HG03066 (cell line): ENCODE results near the gene TMEM132D.

Experiments used
- ATAC-seq: cut with Tn5 transposase; IDR thresholded peaks from one replicate; pipeline ENCODE4 v1.9.1; 2021; ENCODE audit warnings: low read depth; ENCODE audit not compliant: unreplicated experiment

Gene TMEM132D

DNA sequence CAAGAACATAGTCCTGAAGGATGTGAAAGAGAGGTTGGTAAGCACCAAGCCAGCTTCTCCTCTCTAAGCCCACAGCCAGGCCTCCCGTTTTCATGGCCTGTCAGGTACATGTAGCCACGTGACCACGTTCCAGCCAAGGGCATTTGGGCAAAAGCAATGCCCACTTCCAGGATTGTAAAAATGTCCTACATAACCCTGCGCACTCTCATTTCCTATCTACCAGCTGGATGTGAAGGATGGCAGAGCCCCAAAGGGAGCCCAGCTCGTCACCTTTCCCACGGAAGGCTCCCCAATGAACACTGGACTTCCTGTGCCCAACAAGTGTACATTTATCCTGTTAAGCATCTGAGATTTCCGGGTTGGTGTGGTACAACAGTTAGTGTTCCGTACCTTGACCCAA lies 231.7 kb downstream of the TMEM132D start:
- ATAC-seq, result no peak

DNA sequence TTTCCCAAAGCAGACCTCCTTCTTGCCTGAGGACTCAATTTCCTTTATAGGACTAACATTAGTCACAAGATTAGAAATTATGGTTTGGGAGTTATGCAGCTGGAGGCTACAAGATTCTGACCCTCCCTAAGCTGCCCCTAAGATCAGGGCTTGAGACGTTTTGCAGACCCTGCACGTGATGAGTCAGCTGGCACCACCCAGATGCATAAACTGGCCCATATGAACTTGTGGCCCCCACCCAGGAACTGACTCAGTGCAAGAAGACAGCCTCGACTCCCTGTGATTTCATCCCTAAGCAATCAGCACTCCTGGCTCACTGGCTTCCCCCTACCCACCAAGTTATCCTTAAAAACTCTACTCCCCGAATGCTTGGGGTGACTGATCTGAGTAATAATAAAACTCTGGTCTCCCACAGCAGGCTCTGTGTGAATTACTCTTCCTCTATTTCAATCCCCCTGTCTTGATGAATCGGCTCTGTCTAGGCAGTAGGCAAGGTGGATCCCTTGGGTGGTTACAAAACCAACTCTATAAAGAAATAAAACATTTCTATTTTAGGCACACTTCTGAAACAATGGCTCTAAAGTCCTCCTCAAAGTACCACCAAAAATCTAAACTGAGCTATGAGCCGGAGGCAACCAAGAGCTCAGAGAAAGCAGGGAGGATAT lies 233.4 kb downstream of the TMEM132D start:
- ATAC-seq, result no peak

DNA sequence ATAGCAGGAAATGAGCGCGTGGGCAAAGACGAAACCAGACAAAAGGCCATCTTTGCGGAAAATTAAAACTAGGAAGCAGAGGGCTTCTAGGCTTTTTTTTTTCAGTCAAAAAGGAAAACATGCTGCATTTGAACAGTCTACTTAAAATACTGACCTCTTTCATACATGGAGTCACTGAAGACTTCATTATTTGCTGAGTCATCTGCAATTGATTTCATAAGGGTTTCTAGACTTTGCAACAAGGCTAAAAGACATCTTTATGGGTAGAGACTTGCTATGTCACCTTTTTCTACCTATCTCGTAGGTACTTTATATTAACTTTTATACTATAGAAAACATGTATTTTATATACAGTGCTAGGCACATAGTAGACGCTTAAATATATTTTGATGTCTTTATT lies 238.4 kb downstream of the TMEM132D start:
- no peak for ATAC-seq

DNA sequence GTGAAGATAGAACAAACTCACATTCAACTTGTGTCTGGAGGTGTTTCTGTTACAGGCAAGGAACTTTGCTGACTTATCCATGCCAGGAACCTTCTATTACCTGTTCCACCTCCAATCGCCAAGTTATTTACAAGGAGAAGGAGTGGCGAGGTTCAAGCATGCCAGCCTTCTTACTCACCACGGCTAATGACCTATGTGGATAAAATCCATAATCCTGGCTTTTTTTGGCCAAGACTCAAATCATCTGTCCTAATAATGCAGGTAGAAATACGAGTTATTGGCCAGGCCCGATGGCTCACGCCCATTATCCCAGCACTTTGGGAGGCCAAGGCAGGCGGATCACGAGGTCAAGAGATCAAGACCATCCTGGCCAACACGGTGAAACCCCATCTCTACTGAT lies 241.6 kb downstream of the TMEM132D start:
- no peak for ATAC-seq

DNA sequence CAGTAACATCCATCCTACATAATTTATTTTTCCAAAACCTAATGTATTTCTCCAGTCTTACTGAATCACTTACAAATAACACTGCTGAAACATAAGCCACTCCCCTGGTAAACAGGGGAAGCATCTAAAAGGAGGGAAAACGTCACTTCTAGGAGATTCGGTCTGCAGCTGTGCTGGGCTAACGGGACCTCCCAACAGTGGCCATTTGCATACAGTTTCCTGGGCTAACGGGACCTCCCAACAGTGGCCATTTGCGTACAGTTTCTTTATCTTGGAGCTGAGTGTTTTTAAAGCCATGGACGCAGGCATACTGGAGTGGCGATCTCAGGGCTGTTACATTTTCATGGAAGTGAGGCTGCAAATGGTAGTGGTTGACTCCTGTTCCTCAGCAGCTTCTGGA lies 242.9 kb downstream of the TMEM132D start:
- ATAC-seq, result no peak

DNA sequence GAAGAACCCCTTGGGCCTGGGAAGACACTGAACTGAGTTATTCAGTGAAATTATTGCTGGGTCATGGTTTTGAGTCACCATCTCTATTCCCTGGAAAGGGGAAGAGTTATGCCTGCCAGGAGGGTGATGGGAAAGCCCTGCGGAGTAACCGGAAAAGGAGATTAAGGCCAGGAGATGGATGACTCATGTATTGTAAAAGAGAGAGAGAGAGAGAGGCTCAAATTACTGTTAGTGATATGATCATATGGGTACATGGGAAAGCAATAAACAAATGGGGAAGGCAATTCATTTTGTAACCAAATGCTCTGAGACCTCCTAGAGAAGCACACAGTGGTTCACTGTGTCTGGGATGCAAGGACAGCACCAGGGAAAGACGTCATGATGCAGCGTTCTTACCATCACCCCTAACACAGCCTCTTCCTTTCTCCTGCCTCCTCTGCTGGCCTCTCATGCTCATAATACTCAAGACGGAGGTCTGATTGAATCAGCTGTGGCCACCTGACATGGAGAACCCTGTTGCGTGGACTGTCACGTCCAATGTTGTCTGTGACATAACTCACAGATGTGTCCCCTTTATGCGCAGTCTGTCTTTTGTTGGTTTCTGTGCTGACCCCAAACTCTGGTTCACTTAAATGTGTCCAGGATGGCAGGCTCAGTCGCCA lies 243.7 kb downstream of the TMEM132D start:
- no peak for ATAC-seq

DNA sequence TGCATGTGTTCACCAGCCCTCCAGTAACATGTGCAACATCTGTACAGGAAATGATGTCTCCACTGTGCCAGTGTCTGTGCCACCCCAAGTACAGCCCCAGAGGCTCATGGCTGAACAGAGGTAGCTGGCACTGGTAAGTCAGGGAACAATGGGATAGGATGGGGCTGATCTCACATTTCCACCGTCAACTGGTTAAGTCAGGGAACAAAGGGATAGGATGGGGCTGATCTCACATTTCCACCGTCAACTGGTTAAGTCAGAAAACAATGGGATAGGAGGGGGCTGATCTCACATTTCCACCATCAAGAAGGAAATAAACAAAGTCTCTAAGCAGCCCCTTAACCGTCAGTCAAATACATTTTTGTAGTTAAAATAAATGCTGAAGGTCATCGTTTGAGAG lies 246.6 kb downstream of the TMEM132D start:
- no peak for ATAC-seq

DNA sequence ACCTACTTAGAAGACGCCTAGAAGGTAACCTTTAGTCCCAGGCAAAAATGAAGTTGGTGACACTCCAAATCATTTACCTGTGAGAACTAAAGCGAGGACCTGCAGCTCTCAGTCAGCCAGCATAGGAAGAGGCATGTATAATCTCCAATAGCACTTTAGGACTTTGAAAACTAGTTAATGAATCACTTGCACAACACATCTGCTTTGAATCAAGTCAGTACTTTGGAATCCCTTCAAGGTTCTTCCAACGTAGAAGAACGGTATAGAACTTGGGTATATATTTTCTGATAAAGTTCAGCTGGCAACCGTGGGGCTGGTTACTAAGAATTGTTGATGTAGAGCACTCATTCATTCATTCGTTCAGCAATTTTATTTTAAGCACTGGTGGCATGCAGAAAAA lies 251.9 kb downstream of the TMEM132D start:
- ATAC-seq, result no peak

DNA sequence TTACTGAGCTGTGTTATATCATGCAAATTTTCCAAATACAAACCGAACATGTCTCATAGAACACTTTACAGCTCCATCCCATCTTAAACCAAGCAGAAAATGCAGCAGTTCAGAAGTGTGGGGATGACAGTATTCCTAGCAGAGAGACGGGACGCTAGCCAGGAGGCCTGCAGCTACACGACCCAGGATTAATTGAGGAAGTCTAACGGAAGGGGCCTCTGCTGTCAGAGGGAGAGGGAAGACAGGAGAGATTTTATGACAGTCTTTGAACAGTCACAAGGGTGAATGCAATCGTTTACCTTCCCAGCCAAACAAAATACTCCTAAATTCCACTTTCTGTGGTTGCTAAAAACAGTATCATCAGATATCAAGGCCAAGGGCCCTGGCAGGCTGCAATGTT lies 261.9 kb downstream of the TMEM132D start:
- ATAC-seq, result no peak

DNA sequence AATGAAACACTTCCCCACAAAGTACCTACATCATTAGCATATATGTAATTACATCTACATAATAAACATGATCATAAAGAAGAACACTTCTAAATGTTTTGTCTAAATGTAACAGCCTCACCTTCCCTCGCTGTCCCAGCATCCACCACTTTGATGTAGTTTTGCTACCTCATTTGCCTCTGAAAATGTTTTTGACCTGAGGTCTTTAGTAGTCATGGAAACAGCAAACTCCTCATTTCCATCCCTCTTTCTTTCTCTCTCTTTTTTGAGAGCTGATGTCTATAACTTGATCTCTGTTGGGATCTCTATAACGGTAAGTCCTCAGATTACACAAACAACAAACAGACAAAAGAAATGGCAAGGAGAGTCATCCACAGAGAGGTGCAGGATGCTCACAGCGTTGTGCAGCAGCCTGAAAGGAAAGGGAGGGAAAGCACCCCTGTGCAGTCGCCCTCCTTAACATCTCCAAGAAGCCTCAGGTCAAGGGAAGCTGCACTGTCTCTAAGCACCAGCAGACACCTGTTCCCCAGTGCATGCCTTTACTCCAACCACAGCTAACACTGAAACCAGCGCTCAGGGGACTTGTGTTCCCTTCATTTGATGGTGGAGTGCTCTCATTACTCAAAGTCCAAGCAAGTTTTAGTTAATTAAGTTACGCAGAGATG lies 268.7 kb downstream of the TMEM132D start:
- ATAC-seq, result no peak

DNA sequence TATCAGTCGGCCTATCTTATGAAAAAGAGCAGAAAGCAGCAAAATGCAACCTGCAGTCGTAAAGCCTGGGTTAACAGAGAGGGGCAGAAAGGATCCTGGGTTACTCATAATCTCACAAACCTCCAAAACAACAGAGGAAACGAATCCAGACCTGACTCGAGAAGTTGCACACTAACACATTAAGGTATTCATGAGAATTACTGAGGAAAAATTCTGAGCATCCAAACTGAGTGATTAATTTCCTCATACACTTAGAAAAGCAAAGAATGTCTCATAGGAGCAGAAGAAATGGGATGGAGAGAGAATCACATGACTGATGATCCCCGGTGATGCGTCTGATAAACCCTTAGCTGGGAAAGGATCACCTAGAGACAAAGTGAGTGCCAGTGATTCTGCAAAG lies 272.5 kb downstream of the TMEM132D start:
- no peak for ATAC-seq

DNA sequence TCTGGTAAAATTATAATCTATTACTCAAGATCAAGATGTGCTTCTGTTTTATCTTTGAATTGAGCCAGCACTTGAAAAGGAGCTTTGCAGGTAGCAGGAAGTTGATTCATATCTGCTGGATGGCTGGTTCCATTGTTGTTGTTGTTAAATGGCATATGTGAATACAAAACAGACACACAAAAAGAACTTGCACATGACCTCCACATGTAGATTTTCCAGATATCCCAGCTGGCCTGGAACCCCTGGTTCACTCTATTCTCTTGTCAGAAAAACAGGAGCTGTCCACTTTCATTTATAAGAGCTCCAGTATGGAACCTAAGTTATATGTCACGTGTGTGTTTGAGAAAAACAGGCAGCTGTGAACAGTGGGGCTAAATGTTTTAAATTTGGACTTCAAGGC lies 273.9 kb downstream of the TMEM132D start:
- ATAC-seq, result no peak

DNA sequence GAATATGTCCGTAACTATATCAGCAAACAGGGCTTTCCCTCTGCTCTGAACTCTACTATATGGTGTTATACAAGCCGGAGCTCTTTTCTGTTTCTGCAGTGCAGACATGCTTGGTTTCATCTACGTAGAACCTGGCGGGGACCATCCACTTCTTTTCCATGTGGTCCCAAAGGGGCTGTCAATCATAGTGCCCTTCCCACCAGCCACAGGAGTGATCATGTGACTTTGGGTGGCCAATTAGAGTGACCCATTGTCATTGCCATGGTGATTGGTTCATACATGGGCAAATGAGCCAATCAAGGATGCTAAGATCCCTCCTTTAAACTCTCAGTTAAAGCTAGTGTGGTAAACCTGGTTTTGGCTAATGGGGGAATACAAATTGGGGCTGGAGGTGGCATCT lies 281.3 kb downstream of the TMEM132D start:
- no peak for ATAC-seq

DNA sequence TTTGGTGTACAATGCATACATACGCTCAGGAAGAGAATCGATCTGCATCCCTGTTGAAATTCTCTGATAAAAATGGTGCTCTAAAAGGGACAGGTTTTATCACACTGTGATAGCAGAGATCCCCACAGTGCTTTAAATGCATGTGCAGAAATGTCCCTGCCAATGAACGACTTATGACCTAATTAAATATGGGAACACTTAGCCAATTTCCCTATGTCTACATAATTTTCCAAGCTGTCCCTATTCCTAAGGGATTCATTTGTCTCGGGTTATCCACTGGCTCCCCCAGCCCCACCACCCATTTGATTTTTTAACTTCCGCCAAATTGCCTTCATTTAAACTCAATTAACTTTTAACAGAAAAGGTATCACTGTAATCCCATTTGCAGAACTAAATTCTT lies 284.6 kb downstream of the TMEM132D start:
- ATAC-seq, result no peak

DNA sequence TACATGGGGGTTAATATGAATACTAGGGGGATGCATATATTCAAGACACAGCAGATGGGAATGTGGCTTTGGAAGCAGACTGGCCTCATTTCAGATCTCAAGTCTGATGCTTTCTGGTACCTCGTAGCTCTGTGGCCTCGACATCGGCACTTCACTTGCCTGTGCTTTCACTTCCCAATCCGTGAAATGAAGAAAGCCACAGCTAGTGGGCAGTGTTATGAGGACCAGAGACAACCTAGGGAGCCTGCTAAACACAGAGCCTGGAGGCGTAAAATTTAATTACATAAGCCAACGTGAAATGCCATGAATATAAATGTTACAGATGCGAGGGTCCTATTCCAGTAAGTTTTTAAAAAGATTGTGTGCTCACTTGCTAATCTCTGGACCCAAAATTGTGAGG lies 286.0 kb downstream of the TMEM132D start:
- ATAC-seq, result no peak

DNA sequence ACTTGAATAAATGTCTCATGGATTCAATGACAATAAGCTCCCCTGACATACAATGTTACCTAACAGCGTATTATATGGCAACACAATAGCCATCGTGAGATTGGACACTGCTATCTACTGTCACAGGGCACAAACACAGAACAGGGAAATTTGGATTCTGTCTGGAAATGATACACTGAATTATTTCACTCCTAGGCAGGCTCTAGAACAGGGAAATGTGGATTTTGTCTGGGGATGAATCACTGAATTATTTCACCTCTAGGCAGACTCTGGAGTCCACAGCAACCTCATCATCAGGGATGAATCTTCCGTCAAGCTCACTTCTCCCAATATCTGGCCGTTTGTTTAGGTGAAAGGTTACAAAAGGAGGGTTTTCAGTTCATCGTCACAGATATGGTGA lies 288.8 kb downstream of the TMEM132D start:
- ATAC-seq, result no peak

DNA sequence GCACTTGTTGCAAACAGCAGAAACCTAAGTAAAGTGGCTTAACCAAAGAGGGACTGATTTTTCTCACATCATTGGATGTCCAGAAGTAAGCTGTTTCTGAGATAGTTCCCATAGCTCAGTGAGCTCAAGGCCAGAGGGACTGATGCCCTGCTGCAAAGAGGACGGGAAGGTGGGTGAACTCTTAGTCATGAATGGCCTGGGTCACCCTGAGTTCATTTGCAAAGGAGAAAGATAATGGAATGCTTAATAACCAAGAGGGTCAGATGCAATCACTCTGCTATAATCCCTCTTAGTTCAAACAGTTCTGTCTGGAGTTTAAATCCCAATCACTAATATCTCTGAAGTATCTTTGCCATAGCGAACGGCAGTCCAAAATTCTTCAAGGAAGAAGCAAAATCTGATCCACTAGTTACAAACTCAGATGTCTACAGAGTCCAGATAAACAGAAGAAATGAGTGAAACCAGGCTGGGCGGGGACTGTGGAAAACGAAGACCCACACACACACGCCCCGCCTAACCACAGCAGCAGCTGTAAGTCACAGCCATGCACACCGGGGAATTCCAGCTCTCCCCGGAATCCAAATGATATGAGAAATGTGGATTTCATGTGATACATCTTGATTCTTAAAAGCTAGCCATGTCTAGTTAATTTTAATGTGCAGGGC lies 289.5 kb downstream of the TMEM132D start:
- no peak for ATAC-seq

DNA sequence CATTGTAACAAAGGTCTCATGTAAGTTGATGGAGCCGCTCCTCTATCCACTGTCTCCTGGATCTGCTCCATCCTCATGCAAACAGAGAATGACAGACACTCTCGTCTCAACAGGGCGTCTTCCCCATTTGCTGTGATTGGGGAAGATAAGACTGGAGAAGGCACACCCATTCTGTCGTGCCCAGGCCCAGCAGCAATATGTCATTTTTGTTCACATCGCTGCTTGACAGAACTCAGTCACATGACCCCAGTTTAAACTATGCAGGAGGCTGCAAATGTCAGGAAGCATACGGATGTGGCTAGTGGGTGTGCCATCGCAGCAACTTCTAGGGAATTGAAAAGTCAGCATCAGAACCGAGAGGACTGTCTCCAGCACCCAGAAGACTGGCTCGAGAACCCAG lies 290.5 kb downstream of the TMEM132D start:
- no peak for ATAC-seq

DNA sequence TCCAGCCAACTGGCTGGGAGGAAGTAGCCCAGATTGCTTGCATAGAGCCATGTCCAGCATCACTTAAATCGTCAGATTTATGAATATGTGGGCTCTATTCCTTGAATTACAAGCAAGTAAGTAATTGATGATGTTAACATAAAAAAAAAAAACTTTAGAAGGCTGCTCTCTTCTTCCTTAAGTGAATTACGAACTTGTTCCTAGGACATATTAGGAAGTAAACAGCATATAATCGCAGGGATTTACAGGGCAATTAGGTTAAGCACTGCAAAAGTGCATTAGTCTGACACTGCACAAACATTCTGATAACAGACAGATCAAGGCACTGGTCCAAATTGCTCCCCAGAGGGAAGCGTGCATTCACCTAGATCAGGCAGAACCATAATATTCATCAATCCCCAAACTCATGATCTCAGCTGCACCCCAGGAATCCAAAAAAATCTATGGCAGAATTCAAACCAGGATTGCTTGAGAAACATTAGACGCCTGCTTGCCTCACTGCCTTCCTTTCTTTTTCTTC lies 293.2 kb downstream of the TMEM132D start:
- no peak for ATAC-seq

DNA sequence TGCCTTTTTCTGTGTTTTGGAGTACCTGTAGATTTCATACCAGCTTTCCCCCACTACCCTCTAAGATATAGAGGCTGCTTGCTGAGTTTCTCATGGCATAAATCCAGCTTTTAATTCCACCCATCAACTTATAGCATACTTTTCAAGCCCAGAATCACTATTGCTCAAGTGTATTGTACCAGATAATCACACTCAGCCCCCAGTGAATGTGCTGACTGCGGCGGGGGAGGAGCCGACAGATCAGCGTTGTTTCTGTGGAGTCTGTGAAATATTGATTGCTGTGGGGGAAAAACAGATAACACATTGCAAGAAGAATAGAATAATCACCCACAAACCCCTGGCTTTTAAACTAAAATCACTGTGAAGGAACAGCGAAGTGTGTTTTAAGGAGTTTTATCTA lies 296.1 kb downstream of the TMEM132D start:
- no peak for ATAC-seq

DNA sequence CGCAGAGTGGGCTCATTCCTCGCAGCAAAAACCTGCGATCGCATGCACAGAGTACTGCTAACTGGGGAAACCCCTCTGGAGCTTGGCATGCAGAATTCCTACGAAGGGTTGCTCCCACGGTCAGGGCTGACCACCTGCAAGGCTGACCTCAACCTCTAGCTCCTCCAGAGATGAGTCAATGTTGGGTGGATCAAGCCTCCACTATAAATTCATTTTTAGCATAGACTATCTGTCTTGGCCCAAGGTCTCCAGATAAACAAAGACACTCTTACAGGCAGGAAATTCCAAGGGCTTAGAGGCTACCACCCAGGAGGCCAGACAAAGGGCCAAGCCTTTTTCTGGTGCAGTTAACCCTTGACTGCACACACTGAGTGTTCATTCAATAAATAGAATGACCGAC lies 296.5 kb downstream of the TMEM132D start:
- ATAC-seq, result no peak
